Measurements from ENCODE around the gene C1orf53. TPM values are rescaled to one million over a fixed set of nuclear protein-coding genes. Genes with fewer than 3 reads are reported as not detected.

The C1orf53 gene
- total RNA-seq, 1 donor from 2014 or later = 2.6 TPM

DNA sequence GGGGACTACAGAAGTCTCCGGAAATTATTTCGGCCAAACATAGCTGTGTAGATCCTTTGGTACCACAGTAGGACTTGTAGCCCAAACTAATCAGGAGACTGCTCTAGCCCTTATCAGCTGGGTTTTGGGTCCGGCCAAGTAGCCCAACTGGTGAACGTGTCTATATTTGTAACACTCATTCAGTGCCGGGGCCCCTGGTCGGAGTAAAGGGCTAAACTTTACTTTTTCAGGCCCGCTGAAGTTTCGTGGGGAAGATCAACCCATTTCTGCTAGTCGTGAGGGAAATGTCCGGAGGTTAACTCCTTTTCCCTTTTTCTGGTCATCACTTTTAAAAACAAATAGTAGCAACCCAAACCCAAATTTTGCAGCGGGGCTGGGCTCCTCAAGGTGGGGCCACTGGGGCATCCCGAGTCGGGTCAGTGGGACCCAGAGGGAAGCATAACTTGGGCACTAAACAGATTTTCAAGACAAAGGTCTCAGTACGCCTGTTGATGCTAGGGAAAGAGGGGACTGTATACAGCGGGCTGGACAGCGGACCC is 16.4 kb downstream of the C1orf53 start:
- TF ChIP-seq, protein P1, sequence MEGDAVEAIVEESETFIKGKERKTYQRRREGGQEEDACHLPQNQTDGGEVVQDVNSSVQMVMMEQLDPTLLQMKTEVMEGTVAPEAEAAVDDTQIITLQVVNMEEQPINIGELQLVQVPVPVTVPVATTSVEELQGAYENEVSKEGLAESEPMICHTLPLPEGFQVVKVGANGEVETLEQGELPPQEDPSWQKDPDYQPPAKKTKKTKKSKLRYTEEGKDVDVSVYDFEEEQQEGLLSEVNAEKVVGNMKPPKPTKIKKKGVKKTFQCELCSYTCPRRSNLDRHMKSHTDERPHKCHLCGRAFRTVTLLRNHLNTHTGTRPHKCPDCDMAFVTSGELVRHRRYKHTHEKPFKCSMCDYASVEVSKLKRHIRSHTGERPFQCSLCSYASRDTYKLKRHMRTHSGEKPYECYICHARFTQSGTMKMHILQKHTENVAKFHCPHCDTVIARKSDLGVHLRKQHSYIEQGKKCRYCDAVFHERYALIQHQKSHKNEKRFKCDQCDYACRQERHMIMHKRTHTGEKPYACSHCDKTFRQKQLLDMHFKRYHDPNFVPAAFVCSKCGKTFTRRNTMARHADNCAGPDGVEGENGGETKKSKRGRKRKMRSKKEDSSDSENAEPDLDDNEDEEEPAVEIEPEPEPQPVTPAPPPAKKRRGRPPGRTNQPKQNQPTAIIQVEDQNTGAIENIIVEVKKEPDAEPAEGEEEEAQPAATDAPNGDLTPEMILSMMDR (IDR thresholded peaks at IDR 0.05) = no peak
- Mint-ChIP-seq H3K36me3 (ENCODE audit: unreplicated experiment) (peaks cover 3% of the 10 kb centered on the region), H3K4me3 (ENCODE audit: unreplicated experiment) (no peak overlapping the region), H3K27ac (ENCODE audit: unreplicated experiment) (no peak overlapping the region), H3K9me3 (ENCODE audit: unreplicated experiment) (no peaks in the 10 kb centered on the region), H3K27me3 (ENCODE audit: unreplicated experiment) (peaks cover 96% of the 10 kb centered on the region), H3K4me1 (ENCODE audit: unreplicated experiment) (peaks cover 41% of the 10 kb centered on the region)
- DNase-seq (ENCODE audit: extremely low spot score, unreplicated experiment) = no peak

DNA sequence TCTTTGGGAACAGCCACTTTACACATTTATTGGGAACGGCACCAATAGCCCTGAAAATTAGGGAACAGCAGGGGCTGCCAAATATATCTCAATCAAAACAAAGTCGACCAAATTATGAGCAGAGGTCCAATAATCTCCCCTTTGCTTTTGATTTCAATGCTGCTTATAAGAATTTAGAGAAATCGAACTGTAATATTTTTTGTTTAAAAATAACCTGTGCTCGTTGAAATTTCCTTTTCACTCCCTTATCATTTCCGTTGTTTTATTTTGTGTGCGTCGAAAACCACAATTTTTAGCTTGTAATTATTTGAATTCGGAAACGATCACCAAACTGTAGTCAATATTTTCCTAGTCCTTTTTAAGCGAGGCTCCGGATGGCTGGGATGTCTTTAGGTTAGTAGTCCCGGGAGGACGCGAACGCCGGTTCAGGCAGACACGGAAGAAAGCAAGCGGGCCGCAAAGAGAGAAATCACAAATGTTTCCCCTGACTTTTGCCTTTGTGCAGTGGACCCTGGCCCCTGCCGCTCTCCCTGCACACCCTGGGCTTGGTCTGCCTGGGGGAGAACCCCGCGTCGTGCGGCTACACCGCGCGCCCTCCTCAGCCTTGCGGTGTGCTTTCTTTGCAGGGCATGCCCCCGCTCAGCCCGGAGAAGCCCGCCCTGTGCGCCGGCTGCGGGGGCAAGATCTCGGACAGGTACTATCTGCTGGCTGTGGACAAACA is 17.1 kb downstream of the C1orf53 start:
- no peak overlapping the region for H3K4me3 Mint-ChIP-seq (ENCODE audit: unreplicated experiment)

DNA sequence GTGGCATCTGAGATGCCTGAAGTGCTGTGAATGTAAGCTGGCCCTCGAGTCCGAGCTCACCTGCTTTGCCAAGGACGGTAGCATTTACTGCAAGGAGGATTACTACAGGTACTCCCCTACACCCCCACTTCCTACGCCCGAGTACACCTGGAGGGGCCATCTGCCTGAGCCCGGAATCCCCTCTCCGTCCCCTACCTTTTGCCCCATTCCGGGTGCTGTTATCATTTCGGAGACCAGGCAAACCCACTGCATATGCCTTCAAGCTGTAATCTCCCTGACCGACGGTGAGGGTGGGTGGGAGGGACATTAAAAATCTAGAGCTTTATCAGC is 17.6 kb downstream of the C1orf53 start:
- Mint-ChIP-seq H3K9me3 (ENCODE audit: unreplicated experiment) (no peaks in the 10 kb centered on the region), H3K4me3 (ENCODE audit: unreplicated experiment) (no peak overlapping the region), H3K27ac (ENCODE audit: unreplicated experiment) (no peak overlapping the region), H3K27me3 (ENCODE audit: unreplicated experiment) (peaks cover 94% of the 10 kb centered on the region), H3K36me3 (ENCODE audit: unreplicated experiment) (peaks cover 3% of the 10 kb centered on the region), H3K4me1 (ENCODE audit: unreplicated experiment) (peaks cover 40% of the 10 kb centered on the region)
- DNase-seq (ENCODE audit: extremely low spot score, unreplicated experiment) = no peak
- TF ChIP-seq, protein P1 (IDR thresholded peaks at IDR 0.05) = no peak

More for the DNA sequence above, 17.1 kb downstream of the C1orf53 start:
- DNase-seq (ENCODE audit: extremely low spot score, unreplicated experiment) = no peak
- TF ChIP-seq, protein P1 (IDR thresholded peaks at IDR 0.05) = no peak
- H3K4me1 Mint-ChIP-seq (ENCODE audit: unreplicated experiment) = peaks cover 40% of the 10 kb centered on the region
- H3K36me3 Mint-ChIP-seq (ENCODE audit: unreplicated experiment) = peaks cover 3% of the 10 kb centered on the region
- peaks cover 95% of the 10 kb centered on the region for H3K27me3 Mint-ChIP-seq (ENCODE audit: unreplicated experiment)
- H3K27ac Mint-ChIP-seq (ENCODE audit: unreplicated experiment) = no peak overlapping the region
- H3K9me3 Mint-ChIP-seq (ENCODE audit: unreplicated experiment) = no peaks in the 10 kb centered on the region

DNA sequence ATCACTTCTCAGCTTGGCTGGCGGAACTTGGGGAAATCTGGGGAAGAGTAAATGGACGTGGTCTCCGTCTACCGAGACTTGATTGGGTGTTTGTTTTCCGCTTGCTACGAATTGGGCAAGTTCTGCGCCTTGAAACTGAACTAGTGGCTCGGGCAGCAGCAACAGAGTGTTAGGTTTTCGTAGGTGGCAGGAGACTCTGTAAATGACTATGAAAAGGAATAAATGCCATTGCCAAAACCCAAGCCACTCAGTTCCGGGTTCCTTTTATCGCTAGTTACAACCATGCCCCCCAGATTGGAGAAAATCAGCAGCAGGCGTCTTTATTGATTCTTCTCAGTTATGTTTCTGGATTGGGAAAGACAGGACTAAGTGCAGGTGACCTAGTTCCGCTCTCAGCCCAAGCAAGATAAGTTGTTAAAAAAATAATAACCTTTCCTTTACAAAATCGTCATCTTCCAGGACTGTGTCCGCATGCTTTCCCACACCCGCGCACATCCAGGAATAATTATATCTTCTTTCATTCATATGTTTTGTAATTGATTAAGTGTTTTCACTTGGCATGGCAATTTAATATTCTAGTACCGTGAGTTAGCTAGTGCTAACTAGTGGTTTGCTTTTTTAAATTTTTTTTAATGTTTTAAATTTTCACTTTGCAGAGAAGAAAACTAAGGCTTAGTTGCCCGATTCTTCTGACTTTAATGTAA is 18.1 kb downstream of the C1orf53 start:
- Mint-ChIP-seq H3K27ac (ENCODE audit: unreplicated experiment) (no peak overlapping the region), H3K9me3 (ENCODE audit: unreplicated experiment) (no peaks in the 10 kb centered on the region), H3K27me3 (ENCODE audit: unreplicated experiment) (peaks cover 94% of the 10 kb centered on the region), H3K4me1 (ENCODE audit: unreplicated experiment) (peaks cover 40% of the 10 kb centered on the region), H3K4me3 (ENCODE audit: unreplicated experiment) (no peak overlapping the region), H3K36me3 (ENCODE audit: unreplicated experiment) (peaks cover 3% of the 10 kb centered on the region)
- TF ChIP-seq, protein P1 (IDR thresholded peaks at IDR 0.05) = no peak
- no peak for DNase-seq (ENCODE audit: extremely low spot score, unreplicated experiment)

Data from osteocyte (in vitro differentiated cells).